T-helper 2 cell (primary cell): Measurements from ENCODE around the gene FAM219A.
"Not testable (repeated sequence)": the region's sequence is repeated elsewhere in the genome, so short reads cannot be mapped to it uniquely, and the experiment has no call there.

Source experiments
- DNase-seq, 5 experiments: peaks; one replicate each; pipeline versions ENCODE4 v3.0.0 to v3.0.0-alpha.2; 2012 to 2022

The FAM219A gene

DNA sequence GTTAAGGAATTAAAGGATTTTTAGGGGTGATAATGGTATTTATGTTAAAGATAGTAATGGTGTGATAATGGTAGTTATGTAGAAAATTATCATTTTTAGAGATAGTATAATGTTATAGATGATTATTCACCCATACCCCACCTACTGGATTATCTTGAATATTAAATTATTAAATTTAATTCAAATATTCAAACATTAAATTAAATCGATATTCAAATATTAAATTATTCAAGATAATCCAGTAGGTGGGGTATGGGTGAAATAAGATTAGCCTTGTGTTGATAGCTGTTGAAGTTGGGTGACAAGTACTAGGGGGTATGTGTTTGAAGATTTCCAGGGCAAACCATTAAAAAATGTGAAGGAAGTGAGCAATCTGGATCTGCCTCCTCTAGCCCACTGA is 15.6 kb downstream of the FAM219A start:
- no peak for DNase-seq

DNA sequence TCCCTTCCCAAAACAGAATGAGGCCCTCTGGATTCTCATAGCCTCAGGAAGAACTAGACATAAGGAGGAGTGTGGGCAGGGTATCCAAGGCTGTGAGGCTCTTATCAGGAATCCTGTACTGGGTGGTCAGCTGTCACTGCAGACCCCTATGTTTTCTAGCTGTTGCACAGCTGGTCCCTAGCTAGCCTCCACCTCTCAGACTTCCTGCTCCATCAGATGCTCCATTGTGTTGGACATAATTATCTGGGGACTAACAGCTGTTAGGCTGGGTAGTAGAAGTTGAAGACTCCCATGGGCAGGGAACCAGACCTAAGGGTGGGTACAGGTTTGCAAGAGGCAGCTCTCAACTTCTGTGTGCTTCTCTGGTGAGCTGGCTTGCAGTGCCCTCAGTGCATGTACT is 18.4 kb downstream of the FAM219A start:
- DNase-seq = no peak

DNA sequence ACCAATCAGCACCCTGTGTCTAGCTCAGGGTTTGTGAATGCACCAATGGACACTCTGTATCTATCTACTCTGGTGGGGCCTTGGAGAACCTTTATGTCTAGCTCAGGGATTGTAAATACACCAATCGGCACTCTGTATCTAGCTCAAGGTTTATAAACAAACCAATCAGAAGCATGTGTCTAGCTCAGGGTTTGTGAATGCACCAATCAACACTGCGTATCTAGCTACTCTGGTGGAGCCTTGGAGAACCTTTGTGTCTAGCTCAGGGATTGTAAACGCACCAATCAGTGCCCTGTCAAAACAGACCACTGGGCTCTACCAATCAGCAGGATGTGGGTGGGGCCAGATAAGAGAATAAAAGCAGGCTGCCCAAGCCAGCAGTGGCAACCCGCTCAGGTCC is 19.9 kb downstream of the FAM219A start:
- DNase-seq = not testable (repeated sequence)

DNA sequence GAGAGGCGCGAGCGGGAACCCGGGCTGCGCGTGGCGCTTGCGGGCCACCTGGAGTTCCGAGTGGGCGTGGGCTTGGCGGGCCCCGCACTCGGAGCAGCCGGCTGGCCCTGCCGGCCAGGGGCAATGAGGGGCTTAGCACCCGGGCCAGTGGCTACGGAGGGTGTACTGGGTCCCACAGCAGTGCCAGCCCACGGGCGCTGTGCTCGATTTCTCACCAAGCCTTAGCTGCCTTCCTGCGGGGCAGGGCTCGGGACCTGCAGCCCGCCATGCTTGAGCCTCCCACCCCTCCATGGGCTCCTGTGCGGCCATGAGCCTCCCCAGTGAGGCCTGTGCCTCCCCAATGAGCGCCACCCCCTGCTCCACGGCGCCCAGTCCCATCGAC is 20.5 kb downstream of the FAM219A start:
- not testable (repeated sequence) for DNase-seq

DNA sequence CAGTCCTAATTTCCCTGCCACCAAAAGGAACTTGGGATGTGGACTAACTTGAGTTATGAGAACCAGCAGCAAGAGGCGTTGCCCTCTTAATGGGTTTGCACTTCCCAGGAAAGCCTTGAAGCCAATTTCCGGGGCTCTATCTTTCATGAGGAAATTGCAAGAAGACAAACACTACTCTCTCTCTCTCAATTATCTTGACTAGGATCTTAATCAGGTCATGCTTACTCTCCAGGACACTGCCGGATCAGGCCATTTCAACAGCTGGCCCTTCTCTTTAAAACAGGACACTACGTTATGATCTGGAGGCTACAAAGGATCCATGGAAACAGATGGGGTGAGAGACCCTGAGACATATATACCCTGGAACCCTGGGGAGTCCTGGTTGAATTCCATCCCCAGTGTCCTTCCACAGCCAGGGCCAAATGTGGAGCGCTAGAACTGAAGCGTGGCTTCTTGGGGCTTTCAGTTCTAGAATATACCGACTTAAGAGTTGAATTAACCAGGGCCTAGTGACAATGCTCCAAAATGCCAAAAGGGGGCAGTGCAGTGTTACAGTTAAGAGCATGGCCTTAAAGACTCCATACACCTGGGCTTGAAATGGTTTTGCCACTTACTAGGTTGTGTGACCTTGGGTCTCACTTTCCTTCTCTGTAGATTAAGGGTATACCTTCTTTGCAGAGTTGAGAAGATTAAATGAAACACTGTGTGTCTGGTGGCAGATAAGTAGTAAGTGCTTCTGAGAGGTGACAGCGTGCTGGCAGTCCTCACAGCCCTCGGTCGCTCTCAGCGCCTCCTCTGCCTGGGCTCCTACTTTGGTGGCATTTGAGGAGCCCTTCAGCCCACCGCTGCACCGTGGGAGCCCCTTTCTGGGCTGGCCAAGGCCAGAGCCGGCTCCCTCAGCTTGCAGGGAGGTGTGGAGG is 21.1 kb downstream of the FAM219A start:
- peak in 4 of 5 experiments; percentile 31 to 76 (median 40) for DNase-seq

DNA sequence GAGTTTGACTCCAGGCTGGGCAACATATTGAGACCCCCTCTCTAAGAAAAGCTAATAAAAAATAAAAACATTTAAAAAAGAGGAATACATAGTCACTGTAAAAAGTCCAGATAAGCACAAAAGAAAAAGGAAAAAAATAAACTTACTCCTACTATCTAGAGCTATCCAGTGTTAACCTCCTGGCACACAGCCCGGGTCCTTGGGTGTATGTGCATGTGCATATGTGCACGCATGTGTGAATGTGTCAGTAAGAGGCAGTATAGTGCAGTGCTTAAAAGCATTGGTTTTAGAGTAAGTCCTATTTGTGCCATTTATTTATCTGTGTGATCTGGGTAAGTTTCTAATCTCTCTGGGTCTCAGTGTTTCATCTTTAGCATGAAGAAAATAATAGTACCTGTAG is 26.7 kb downstream of the FAM219A start:
- no peak for DNase-seq

DNA sequence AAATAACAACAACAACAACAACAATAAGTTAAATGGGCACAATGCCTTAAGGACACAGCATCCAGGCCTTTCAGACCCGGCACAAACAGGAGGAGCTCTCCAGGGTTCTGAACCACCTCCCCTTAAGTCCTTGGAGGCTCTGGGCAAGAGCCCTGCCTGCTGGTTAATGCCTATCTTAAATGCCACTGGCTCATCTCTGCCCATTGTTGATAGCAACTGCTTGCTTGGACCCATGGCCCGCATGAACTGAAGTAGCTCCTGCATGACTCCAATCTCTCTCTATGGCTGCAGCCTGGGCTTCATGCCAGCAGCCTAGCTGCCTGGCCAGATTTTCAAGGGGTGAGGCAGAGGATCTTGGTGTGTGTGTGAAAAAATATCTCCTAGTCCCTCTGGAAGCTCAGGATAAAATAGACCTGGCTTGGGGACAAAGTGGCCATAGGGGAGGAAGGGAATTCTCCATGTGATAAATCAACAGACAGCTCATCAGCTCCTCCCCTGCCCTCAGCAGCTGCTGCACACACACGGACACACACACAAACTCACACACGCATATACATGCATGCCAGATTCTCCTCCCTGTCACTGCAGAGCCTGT is 27.4 kb downstream of the FAM219A start:
- DNase-seq = peak in 1 of 5 experiments; percentile 45

DNA sequence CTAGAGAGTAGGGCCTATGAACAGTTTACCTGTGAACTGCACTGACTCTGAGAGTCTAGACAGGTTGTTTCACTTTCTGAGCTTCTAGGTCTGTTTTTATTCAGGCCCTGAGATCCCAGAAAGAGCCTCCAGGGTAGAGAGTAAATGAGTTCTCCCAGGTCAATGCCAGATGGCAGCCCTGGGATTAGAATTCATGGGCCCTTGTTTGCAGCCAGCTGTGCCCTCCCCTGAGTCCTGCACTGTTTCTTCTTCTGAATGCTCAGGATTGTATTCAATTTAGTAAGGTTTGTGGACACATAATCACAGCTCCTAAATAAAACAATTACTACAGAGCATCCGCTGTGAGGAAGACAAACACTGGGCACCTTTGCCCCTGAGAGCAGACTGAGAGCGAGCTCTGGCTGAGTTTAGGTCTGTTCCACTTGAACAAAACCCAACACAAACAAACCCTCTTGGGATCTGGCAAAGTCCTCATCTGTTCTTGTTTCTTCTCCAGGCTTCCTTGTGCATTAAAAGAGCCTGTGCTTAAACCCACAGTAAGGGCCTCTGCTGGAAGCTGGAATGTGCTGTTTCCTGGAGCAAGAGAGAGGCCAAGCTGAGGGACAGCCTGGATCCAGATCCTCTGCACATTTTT is 29.9 kb downstream of the FAM219A start:
- no peak for DNase-seq

DNA sequence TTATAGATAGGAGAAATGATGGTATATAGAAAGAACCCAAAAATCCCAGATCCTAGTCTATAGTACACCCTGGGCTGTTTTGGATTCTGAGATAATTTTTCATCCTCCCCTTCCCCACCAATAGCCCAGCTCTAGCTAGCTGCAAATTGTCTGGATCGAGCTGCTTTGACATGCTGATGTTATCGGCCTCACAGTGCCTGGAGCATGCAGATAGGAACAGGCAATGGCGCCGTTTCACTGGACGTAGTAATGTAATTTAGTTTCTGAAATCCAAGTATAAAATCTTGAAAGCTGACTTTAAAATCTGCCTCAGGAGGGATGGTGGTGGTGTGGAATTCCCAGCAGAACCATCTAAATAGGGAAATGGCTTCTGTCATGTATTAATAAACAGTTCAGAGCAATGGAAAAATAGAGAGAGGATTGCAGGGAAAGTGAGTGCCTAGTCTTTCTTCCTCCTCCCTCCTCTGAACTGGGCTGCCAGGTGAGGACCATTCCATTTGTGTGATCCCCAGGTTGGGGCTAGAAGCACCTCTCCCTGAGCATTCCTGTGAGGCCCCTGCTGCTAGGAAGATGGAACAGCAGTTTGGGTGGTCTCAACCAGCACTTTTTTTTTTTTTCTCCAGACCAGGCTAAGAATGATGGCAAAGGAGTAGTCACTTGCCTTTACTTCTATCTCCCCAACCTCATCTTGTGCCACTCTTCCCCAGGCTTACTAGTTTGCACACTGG is 31.9 kb downstream of the FAM219A start:
- DNase-seq = no peak

DNA sequence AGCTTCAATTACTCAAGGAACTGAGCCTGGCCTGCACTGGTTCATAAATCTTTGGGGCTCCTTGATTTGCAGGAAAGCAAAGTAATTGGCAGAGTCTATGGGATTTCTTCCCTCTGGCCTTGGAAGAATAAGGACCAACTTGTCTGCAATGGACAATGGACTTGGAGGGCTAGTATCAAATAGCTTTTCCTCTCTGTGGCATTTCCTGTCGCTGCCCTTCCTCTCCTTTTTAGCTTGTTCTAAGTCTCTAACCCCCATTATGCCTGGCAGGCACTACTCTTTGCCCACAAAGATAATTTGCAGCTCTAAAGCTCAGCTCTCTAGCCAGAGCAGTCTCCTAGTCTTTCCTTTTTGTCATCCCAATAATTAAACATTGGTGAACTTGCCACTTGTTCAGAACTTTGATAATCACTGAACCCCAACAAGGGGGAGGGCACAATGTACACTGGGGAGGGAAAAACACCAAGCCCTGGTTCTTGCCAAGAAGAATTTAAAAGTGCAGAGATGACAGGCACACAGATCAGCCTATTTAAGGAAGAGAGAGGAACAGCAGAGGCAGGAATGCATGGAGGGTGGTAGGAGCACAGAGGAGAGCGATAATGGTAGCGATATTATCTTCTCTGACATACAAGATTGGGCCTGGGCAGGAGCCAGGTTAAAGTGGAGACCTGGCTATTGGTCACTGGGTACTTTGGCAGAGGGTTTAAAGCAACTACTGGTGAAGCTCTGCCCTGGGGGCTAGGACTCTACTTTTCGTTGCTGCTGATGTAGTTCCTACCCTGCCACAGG is 38.5 kb downstream of the FAM219A start:
- no peak for DNase-seq

DNA sequence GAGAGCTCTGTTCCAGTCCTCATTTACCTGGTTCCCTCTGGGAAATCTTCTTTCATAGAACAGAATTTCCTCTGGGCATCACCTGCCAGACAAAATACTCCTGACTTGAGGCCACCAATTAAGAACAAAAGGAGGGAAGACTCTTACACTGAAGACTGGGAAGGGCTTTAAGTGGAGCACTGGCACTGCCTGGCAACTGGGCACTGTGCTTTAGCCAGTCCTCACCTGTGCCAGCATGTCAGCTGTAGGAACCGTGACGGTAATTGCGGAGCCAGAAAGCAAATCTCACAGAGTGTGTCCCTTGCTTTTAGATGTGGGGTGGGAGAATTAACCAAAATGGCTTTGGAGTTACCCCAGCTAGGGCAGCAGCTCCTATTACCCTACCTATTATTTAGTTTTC is 40.6 kb downstream of the FAM219A start:
- no peak for DNase-seq

DNA sequence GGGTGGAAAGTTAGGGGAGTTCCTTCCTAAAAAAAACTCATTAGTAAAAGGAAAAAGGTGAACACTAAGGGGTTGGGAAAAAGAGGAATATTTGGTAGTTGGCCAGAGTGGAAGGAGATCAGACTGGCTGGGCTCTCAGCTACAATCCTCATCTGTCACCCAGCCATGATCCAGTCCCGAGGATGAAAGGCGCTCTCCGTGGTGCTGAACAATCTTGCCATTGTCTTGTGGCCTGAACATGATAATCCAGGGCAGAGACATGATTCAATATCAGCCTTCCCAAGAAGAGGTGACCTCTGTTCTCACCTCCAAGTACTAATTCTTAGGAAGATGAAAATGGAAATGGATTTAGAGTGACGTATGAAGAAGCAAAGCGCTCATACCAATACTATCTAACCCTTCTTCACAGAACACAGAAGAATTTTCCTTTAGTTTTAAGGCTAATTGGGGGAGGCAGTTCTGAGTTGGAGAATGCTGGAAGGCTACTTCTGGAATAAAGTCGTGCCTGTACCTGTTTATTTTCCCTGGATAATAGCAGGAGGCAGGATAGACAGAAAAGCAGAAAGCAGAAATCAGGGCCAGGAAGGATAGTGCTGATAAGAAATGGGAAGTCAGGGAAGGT is 45.0 kb downstream of the FAM219A start:
- DNase-seq = peak in 1 of 5 experiments; percentile 52

DNA sequence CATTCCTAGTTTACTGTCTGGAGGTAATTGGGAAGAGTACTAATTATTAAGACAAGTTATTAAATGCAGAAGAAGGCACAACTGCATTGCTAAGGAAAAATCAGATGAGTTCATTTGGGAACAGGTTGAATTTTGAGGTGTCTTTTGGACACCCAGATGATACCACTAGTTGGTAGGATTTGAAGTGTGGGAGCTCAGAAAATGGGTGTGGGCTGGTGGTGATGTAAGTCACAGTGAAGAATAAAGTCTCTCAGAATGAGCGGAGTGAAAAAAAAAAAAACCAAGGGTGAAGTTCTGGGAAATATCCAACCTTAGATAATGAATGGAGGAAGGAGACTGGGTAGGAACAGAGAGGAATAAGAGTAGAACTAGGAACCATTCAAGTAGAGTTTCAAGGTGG is 46.0 kb downstream of the FAM219A start:
- DNase-seq = no peak

DNA sequence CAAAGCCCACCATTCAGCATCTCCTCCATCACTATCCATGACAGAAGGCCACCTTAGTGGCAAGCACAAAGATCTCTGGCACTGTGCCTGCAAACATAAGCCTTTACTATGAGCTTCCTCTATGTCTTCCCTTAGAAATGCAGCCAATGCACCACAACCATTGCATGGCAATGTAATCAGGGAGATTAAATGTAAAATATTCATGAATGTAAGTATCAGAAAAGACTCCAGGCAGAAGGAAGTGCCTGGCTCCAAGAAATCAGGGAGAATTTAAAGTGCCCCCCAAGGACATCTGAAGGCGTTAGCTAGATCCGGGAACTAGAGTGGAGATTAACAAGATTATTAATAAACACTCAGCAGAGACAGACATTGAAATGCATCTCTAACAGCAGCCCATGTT is 49.2 kb downstream of the FAM219A start:
- DNase-seq = no peak

DNA sequence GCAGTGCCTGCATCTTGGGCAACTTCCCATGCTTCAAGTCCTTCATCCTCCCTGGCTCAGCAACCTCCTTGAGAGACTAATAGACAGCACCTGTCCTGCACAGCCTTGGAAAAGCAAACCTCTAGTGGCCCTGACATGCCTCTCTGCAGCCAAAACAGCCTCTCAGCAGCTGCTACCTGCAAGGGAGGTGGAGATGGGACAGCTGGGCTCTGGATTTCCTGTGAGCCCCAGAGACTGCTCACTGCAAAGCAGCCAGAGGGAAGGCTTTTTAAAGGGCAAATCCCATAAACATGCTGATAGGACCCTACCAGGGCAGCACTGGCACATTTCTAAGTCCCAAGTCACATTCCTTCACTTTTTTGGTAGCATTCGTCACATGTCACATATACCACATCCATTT is 50.2 kb downstream of the FAM219A start:
- no peak for DNase-seq

DNA sequence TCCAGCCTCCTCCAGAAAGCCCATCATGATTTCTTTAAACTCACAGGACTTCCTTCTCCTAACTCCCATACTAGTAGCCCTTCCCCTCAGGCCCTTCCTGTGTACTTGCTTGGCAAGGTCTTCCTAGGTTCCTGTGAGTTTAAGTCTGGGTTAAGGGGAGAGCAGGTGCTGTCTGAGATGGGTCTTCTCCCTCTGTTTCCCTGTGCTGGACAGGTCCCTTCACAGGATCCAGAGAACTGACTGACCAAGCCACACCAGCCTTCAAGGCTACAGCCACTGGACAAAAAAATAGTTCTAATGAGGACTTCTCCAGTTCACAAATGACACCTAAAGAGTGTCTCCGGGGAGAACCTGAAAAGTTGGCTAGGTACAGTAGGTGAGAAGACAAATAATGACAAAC is 52.2 kb downstream of the FAM219A start:
- DNase-seq = no peak

DNA sequence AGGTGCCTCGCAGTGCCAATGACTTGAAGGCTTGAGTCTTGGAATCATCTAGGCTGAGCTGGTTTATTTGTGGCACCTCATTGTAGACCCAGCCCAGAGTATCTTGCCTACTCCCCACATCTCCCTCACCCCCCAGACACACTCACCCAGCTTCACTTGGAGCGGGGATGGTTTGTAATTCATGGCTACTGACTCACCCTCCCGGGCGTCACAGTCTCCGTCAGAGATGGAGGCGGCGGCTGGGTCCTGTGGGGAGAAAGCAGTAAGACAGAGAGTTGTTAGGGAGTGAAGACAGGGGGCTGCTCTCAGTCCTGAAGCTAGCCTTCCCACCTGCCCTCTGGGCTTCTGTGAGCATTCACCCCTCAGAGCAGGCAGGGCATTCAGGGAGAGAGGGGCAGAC is 52.7 kb downstream of the FAM219A start:
- DNase-seq = no peak

DNA sequence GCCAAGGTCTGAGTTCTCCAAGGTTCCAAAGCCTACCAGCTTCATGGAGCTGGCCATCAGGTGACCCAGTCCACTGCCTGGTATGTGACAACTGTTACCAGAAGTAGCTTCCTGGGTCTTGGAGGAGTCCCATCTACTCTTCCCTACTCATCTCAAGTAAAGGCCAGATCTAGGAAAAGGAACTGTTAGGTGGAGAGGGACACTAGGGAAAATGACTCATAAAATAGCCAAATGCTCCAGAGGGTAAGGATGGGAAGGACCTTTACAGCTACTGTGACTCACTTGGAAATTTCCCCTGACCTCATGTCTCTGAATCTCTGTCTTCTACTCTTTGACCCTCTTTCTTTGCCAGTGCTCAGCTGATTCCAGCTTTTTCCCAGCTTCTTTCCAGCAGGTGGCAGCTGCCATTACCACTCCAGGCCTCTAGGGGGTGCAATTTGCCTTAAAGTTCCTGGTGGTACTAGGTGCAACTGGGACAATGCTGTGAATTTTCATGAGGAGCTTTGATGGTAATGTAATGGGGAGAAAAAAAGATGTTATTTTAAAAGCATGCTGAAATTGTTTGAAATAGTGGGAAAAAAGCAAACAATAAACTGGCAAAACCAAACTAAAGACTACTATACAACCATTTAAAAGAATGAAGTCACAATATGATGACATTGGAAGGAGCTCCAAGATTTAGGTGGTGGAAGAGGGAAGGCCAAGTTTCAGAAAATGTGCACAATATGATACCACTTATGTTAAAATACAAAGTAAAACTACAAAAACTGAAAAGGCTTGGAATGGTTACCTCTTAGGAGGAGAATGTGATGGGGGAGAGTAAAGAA is 54.6 kb downstream of the FAM219A start:
- peak in 2 of 5 experiments; percentile 28 to 47 for DNase-seq

DNA sequence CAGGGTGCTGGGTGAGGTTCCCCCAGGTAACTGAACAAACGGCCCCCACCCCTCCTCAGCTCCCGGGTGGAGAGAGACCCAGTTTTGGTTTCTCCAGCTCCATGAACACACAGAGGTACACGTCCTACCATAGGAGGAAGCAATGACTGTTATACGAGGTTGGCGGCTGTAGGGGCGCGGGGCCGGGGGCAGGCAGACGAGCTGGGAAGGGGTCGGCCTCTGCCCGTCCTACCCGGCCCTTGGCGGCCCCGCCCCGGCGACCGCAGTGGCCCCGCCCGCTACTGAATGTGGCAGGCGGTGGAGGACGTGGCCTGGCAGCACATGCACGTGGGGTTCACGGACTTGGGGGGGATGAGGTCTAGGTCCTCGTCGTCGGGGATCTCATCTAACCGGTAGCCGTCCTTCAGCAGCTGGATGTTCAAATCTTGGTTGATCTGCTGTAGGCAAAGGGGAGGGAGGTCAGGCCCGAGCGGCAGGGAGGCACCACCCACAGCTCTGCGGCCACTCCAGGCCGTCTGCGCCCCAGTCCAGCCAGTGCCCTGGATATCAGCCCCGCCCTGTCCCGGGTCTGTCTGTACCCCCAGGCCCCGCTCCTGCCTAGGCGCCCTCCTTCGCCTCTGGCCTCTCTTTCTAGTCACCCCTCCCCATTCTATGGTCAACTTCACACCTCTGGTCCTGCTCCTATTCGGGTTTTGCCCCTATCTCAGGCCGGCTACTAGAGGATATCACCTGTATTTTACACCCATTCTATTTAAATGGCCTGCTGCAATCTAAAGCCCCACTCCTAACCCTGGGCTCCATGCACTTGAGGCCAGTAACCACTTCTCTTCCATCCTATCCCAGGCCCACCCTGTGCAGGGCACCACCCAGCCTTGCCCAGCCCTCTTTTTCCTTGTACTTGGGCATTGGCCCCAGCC is 57.4 kb downstream of the FAM219A start:
- no peak for DNase-seq

DNA sequence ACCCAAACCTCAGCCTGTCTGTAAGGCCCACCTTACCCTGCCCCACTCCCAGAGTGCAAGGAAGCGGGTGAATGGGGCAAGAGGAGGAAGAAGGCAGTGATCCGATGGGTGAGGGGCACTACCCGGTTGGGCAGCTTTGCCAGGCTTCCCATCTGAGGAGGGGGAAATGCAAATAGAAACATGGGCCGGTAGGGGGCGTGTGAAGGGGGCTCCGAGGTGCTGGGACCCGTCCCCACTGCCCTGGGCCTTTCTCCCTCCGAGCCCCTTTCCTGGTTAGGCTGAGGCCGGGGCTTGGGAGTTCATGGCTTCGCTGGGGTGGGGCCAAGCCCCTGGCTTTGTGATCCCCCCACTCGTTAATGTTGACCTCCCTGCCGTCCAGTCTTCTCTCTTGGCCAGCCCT is 58.1 kb downstream of the FAM219A start:
- no peak for DNase-seq
